Nephron (organoid): ENCODE measurements around the gene ECI1.
A peak's percentile ranks its signal among the peaks of the same experiment; 100 is the strongest.
"Not testable (repeated sequence)": the region's sequence is repeated elsewhere in the genome, so short reads cannot be mapped to it uniquely, and the experiment has no call there.

Experiments
- H3K27ac Mint-ChIP-seq, 3 experiments: 2 replicates each; pipeline ENCODE4 v1.8.0; 2020; ENCODE audit warnings: mixed read lengths in 3 of 3, mild to moderate bottlenecking in 2 of 3, moderate library complexity in 1 of 3
- H3K27me3 Mint-ChIP-seq: 2 replicates; pipeline ENCODE4 v1.8.0; 2021; ENCODE audit warnings: low read depth, mild to moderate bottlenecking, moderate library complexity, mixed read lengths
- H3K36me3 Mint-ChIP-seq: 2 replicates; pipeline ENCODE4 v1.8.0; 2020; ENCODE audit warnings: low read depth, mixed read lengths
- H3K4me1 Mint-ChIP-seq: 2 replicates; pipeline ENCODE4 v1.8.0; 2020; ENCODE audit warnings: mixed read lengths
- H3K4me3 Mint-ChIP-seq, 3 experiments: 2 replicates each; pipeline ENCODE4 v1.8.0; 2020; ENCODE audit warnings: mild to moderate bottlenecking in 3 of 3, mixed read lengths in 3 of 3, moderate library complexity in 2 of 3
- H3K9me3 Mint-ChIP-seq: 2 replicates; pipeline ENCODE4 v1.8.0; 2020; ENCODE audit warnings: mixed read lengths
- TF ChIP-seq, protein P1 (sequence below), 3 experiments: fragments of 200-600 bp; sonication (generic); IDR thresholded peaks; one replicate each; pipeline ENCODE4 v1.5.0; 2021; ENCODE audit warnings: antibody characterized with exemption in 3 of 3; ENCODE audit not compliant: unreplicated experiment in 3 of 3

Gene ECI1

GRCh38 chr16:2243031-2243528, 8.3 kb downstream of the ECI1 start:
- Mint-ChIP-seq H3K4me3 (no peak overlapping the region), H3K27me3 (peaks cover 12% of the 10 kb centered on the region), H3K27ac (no peak overlapping the region), H3K4me1 (no peaks in the 10 kb centered on the region), H3K36me3 (peaks cover 15% of the 10 kb centered on the region), H3K9me3 (no peaks in the 10 kb centered on the region)
- TF ChIP-seq, protein P1, sequence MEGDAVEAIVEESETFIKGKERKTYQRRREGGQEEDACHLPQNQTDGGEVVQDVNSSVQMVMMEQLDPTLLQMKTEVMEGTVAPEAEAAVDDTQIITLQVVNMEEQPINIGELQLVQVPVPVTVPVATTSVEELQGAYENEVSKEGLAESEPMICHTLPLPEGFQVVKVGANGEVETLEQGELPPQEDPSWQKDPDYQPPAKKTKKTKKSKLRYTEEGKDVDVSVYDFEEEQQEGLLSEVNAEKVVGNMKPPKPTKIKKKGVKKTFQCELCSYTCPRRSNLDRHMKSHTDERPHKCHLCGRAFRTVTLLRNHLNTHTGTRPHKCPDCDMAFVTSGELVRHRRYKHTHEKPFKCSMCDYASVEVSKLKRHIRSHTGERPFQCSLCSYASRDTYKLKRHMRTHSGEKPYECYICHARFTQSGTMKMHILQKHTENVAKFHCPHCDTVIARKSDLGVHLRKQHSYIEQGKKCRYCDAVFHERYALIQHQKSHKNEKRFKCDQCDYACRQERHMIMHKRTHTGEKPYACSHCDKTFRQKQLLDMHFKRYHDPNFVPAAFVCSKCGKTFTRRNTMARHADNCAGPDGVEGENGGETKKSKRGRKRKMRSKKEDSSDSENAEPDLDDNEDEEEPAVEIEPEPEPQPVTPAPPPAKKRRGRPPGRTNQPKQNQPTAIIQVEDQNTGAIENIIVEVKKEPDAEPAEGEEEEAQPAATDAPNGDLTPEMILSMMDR (IDR thresholded peaks at IDR 0.05; ENCODE audit: unreplicated experiment in 3 of 3): no peak

DNA sequence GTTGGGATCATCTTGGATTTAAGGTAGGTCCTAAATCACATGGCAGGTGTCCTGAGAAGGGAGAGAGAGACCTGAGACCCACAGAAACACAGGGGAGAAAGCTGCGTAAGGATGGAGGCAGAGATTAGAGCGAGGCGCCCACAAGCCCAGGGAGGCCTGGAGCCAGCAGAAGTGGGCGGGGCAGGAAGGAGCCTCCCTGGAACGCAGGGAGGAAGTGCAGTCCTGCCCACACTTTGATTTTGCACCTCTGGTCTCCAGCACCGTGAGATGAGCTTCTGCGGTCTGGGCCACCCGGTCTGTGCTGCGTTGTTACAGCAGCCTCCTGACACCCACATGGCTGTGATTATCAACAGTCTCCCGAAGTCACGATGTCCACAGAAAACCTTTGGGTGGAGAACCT, 8.8 kb downstream of the ECI1 start:
- Mint-ChIP-seq H3K4me3 (no peak overlapping the region), H3K9me3 (no peaks in the 10 kb centered on the region), H3K4me1 (no peaks in the 10 kb centered on the region), H3K27ac (no peak overlapping the region), H3K27me3 (peaks cover 15% of the 10 kb centered on the region), H3K36me3 (peaks cover 15% of the 10 kb centered on the region)
- TF ChIP-seq, protein P1 (IDR thresholded peaks at IDR 0.05; ENCODE audit: unreplicated experiment in 3 of 3): no peak

- not testable (repeated sequence) for H3K4me3 Mint-ChIP-seq, H3K9me3 Mint-ChIP-seq
- peaks cover 32% of the 10 kb centered on the region for H3K27me3 Mint-ChIP-seq
Observed at GRCh38 chr16:2240331-2240730, 11.1 kb downstream of the ECI1 start.

GRCh38 chr16:2238838-2239675, 12.3 kb downstream of the ECI1 start:
- Mint-ChIP-seq H3K4me3 (no peak overlapping the region), H3K9me3 (no peaks in the 10 kb centered on the region), H3K4me1 (no peaks in the 10 kb centered on the region), H3K27ac (no peak overlapping the region), H3K27me3 (peaks cover 37% of the 10 kb centered on the region), H3K36me3 (peaks cover 4% of the 10 kb centered on the region)
- TF ChIP-seq, protein P1 (IDR thresholded peaks at IDR 0.05; ENCODE audit: unreplicated experiment in 3 of 3): no peak

More at GRCh38 chr16:2240331-2240730, 11.1 kb downstream of the ECI1 start:
- H3K4me1 Mint-ChIP-seq, H3K27ac Mint-ChIP-seq, H3K36me3 Mint-ChIP-seq: not testable (repeated sequence)

- TF ChIP-seq, protein P1 (IDR thresholded peaks at IDR 0.05; ENCODE audit: unreplicated experiment in 3 of 3): no peak
- Mint-ChIP-seq H3K27me3 (peaks cover 37% of the 10 kb centered on the region), H3K9me3 (no peaks in the 10 kb centered on the region), H3K36me3 (peaks cover 4% of the 10 kb centered on the region), H3K4me1 (no peaks in the 10 kb centered on the region), H3K4me3 (no peak overlapping the region), H3K27ac (no peak overlapping the region)
Observed at GRCh38 chr16:2238150-2238837, 13.1 kb downstream of the ECI1 start.

DNA sequence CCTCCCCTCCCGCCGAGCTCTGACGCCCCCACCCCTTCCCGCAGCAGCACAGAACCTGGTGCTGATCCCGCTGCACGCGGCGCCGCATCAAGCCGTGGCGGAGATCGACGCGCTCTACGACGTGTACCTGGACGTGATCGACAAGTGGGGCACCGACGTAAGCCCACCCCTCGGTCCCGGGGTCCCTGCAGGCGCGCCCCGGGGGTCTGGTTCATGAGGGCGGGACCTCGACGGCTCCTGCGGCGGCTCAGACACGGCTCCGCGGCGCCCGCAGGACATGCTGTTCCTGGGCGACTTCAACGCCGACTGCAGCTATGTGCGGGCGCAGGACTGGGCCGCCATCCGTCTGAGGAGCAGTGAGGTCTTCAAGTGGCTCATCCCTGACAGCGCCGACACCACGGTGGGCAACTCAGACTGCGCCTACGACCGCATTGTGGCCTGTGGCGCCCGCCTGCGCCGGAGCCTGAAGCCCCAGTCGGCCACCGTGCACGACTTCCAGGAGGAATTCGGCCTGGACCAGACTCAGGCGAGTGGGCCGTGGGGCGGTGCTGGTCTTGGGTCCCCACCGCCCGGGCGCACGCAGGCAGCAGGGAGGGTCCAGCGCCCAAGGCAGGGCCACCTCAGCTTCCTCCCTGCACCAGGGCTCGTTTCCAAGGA, 13.8 kb downstream of the ECI1 start:
- Mint-ChIP-seq H3K27me3 (peaks cover 37% of the 10 kb centered on the region), H3K4me1 (no peaks in the 10 kb centered on the region), H3K36me3 (peaks cover 4% of the 10 kb centered on the region), H3K27ac (no peak overlapping the region), H3K9me3 (no peaks in the 10 kb centered on the region), H3K4me3 (peak overlapping the region in 1 of 3 experiments; percentile 29)
- TF ChIP-seq, protein P1 (IDR thresholded peaks at IDR 0.05; ENCODE audit: unreplicated experiment in 3 of 3): no peak
